GM13976 (cell line): Measurements from ENCODE around the gene MSI2.

Source experiments
- DNase-seq: peaks from one replicate; pipeline ENCODE4 v3.0.0; 2012; ENCODE audit warnings: low spot score
- in situ Hi-C: fragments of 300-500 bp; cut with MboI; formaldehyde crosslinking; loops from one replicate; pipeline ENCODE4 v1.12.0; 2022; ENCODE audit warnings: low sequenced_read_pairs, mixed read lengths, inconsistent platforms; ENCODE audit not compliant: unreplicated experiment
- TF ChIP-seq, protein P1 (sequence below): IDR thresholded peaks from 2 replicates; pipeline ENCODE4 v1.5.1; 2012; ENCODE audit warnings: borderline replicate concordance, mild to moderate bottlenecking; ENCODE audit not compliant: insufficient read depth; ENCODE audit errors: extremely low read depth, missing control alignments, control extremely low read depth

MSI2 gene

GRCh38 chr17:57357830-57358430, 101.6 kb downstream of the MSI2 start:
- no peak for DNase-seq
- in situ Hi-C loops = no loop called here

GRCh38 chr17:57360266-57360665, 103.9 kb downstream of the MSI2 start:
- TF ChIP-seq, protein P1, sequence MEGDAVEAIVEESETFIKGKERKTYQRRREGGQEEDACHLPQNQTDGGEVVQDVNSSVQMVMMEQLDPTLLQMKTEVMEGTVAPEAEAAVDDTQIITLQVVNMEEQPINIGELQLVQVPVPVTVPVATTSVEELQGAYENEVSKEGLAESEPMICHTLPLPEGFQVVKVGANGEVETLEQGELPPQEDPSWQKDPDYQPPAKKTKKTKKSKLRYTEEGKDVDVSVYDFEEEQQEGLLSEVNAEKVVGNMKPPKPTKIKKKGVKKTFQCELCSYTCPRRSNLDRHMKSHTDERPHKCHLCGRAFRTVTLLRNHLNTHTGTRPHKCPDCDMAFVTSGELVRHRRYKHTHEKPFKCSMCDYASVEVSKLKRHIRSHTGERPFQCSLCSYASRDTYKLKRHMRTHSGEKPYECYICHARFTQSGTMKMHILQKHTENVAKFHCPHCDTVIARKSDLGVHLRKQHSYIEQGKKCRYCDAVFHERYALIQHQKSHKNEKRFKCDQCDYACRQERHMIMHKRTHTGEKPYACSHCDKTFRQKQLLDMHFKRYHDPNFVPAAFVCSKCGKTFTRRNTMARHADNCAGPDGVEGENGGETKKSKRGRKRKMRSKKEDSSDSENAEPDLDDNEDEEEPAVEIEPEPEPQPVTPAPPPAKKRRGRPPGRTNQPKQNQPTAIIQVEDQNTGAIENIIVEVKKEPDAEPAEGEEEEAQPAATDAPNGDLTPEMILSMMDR = no peak
- no peak for DNase-seq

More at GRCh38 chr17:57357830-57358430, 101.6 kb downstream of the MSI2 start:
- TF ChIP-seq, protein P1 = no peak

GRCh38 chr17:57362797-57363556, 106.7 kb downstream of the MSI2 start:
- DNase-seq = no peak
- TF ChIP-seq, protein P1 = no peak
- in situ Hi-C loops = no loop called here

More at GRCh38 chr17:57360266-57360665, 103.9 kb downstream of the MSI2 start:
- in situ Hi-C loops = no loop called here

GRCh38 chr17:57363580-57363979, 107.3 kb downstream of the MSI2 start:
- in situ Hi-C loops = no loop called here
- TF ChIP-seq, protein P1 = no peak
- DNase-seq = no peak

- in situ Hi-C loops = no loop called here
These were observed 107.8 kb downstream of the MSI2 start for GRCh38 chr17:57363998-57364643.

DNA sequence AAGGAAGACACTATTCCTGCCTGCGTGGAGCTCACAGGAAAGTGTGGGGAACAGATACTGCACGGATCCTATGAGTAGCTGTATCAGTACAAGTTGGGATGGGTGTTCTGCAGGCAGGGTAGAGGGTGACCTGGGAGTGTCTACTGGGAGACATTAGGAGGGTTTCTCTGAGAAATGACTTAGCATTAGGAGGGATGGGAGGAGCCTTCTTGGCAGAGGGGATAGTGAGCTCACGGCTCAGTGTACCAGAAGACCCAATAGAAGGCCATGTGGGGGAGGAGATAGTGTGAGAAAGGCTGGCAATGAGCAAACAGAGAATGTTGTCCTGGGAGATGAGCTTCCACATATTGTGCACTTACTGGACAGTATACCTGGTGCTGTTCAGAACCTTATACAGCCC, 109.1 kb downstream of the MSI2 start:
- in situ Hi-C loops = no loop called here
- DNase-seq = no peak
- TF ChIP-seq, protein P1 = no peak

More at GRCh38 chr17:57363998-57364643, 107.8 kb downstream of the MSI2 start:
- TF ChIP-seq, protein P1 = no peak
- no peak for DNase-seq
